PC-3 (cell line): ENCODE results near the gene BATF.

ENCODE experiments used
- EZH2phosphoT487 ChIP-seq: fragments of 300-600 bp; sonication (generic); IDR thresholded peaks from 2 replicates; pipeline ENCODE4 v1.6.1; 2018; ENCODE audit warnings: mild to moderate bottlenecking, antibody characterized with exemption, low read length, borderline replicate concordance
- TF ChIP-seq, protein P1 (sequence below): fragments of 300-600 bp; sonication (generic); conservative IDR thresholded peaks from 2 replicates; pipeline ENCODE4 v1.5.1; 2017; ENCODE audit warnings: antibody characterized with exemption, low read depth, mild to moderate bottlenecking, low read length

DNA sequence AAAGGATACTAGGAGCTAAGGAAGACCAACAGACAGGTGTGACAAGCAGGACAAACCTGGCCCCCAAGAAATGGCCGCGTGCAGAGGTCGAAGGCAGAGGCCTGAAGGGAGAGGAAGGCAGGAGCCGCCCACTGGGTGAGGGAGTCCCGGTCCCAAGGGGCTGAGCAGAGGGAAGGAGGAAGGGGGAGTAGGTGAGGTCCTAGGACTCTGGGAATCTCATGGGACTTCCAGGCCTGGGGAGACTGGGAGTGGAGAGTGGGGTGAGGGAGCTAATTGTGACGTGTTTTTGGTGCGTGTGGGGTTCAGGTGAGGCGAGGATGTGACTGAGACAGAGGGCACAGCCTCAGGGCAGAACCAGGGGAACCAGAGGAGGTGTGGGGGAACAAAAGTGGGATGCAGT, 44.5 kb downstream of the BATF start:
- no peak for TF ChIP-seq EZH2phosphoT487
- TF ChIP-seq, protein P1, sequence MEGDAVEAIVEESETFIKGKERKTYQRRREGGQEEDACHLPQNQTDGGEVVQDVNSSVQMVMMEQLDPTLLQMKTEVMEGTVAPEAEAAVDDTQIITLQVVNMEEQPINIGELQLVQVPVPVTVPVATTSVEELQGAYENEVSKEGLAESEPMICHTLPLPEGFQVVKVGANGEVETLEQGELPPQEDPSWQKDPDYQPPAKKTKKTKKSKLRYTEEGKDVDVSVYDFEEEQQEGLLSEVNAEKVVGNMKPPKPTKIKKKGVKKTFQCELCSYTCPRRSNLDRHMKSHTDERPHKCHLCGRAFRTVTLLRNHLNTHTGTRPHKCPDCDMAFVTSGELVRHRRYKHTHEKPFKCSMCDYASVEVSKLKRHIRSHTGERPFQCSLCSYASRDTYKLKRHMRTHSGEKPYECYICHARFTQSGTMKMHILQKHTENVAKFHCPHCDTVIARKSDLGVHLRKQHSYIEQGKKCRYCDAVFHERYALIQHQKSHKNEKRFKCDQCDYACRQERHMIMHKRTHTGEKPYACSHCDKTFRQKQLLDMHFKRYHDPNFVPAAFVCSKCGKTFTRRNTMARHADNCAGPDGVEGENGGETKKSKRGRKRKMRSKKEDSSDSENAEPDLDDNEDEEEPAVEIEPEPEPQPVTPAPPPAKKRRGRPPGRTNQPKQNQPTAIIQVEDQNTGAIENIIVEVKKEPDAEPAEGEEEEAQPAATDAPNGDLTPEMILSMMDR, result no peak
